ENCODE measurements around the gene IGSF22.

The IGSF22 gene

DNA sequence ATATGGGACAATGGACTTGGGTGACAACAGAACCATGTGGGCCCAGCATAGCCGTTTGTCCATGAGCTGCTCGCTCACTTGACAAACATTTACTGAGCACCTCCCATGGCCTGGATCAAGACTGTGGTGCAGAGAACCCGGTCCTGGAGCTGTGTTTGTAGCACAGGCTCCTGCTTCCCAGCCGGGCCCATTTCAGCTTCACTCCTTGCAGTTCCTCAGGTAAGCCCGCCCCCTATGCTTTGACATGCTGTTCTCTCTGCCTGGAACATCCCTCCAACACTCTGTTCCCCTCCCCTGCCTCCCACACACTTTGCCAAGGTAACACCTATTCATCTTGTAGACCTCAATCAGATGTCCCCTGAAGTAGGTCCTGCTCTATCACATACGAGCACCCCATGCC, 19.3 kb upstream of the IGSF22 start:
- Histone ChIP-seq H3K27me3 (no peaks in the 10 kb centered on the region), H3K4me1 (peaks cover 0 to 7% (median 0%) of the 10 kb centered on the region in 4 donors), H3K9me3 (no peaks in the 10 kb centered on the region), H3K4me3 (no peak overlapping the region), H3K36me3 (no peaks in the 10 kb centered on the region), H3K27ac (no peak overlapping the region)
- intact Hi-C loops (cut with DNase I; ENCODE audit: low total_unique reads) = no loop called here
- no peak for TF ChIP-seq CTCF (IDR thresholded peaks at IDR 0.05)
- no peak for DNase-seq

DNA sequence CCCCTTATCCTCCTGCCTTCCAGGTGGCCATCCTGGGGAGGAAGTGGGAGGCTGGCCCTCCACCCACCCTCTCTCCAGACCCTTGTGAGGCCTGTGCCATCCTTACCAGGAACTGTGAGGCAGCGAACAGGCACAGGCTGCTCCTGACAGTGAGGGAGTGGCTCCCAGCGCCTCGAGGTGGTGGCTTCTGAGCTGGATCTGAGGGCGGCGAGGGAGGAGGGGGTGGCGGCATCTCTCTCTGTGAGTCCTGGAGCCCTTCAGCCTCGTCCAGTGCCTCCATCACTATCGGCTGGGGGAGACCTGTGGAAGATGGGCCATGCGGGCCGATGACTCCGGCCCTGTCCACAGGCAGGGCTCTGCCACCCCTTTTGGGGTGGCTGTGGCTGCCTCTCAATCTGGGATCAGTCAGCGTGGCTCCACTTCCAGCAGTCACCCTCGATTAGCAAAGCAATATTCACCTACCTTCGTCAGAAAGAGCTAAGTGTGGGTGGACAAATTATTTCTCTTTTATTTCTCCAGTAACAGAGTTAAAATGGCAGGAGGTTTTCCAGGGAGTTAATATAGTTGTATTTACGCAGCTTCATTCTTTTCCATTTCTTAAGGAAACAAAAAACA, 18.0 kb upstream of the IGSF22 start:
- no peak for TF ChIP-seq CTCF (IDR thresholded peaks at IDR 0.05)
- H3K4me3 ChIP-seq = no peak overlapping the region
- H3K36me3 ChIP-seq = no peaks in the 10 kb centered on the region
- no peak for DNase-seq
- no peaks in the 10 kb centered on the region for H3K27me3 ChIP-seq
- intact Hi-C loops (cut with DNase I; ENCODE audit: low total_unique reads) = no loop called here
- H3K9me3 ChIP-seq = no peaks in the 10 kb centered on the region
- H3K27ac ChIP-seq = no peak overlapping the region
- H3K4me1 ChIP-seq = no peaks in the 10 kb centered on the region

DNA sequence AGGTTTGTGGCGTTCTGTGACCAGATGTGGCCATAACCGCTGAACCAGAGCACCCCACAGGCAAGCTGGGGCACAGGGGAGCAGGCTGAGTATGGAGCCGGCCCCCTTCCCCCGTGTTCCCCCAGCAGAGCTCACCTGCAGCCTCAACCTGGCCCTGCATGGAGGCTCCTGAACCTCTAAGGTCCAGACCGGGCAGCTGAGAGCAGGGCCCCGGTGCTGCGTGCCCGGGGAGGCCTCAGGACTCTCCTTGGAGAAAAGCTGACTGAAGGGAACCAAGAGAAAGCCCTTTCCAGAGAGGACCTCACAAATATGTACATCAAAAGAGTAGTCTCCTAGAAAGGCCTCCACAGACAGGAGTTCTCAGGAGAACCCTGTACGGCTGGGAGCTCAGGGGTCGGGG, 17.4 kb upstream of the IGSF22 start:
- intact Hi-C loops (cut with DNase I; ENCODE audit: low total_unique reads) = no loop called here
- DNase-seq = no peak
- Histone ChIP-seq H3K9me3 (no peaks in the 10 kb centered on the region), H3K4me3 (no peak overlapping the region), H3K27ac (no peak overlapping the region), H3K27me3 (no peaks in the 10 kb centered on the region), H3K36me3 (no peaks in the 10 kb centered on the region), H3K4me1 (no peaks in the 10 kb centered on the region)
- TF ChIP-seq CTCF (IDR thresholded peaks at IDR 0.05) = no peak

DNA sequence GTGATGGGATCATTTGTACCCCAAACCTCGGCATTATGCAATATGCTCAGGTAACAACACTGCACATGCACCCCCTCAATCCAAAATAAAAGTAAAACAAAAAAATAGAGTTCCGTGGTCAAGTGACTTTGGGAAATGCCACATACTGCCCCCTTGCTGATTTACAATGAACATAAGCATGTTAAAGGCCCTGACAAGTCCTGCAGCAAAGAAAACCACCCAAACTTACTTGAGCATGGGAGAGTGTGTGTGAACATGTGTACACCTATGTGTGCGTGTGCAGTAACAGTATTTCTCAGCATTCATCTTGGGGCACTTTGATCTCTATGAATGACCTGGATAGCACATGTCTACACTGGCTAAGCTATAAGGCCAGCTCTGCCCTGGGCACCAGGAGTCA, 15.8 kb upstream of the IGSF22 start:
- no peaks in the 10 kb centered on the region for H3K4me1 ChIP-seq
- H3K36me3 ChIP-seq = no peaks in the 10 kb centered on the region
- no peak overlapping the region for H3K4me3 ChIP-seq
- H3K9me3 ChIP-seq = no peaks in the 10 kb centered on the region
- H3K27me3 ChIP-seq = peaks cover 0 to 3% of the 10 kb centered on the region in 2 donors
- no peak for DNase-seq
- H3K27ac ChIP-seq = no peak overlapping the region
- TF ChIP-seq CTCF (IDR thresholded peaks at IDR 0.05) = no peak
- intact Hi-C loops (cut with DNase I; ENCODE audit: low total_unique reads) = no loop called here

- Histone ChIP-seq H3K4me1 (no peaks in the 10 kb centered on the region), H3K27ac (no peak overlapping the region), H3K27me3 (peaks cover 0 to 5% of the 10 kb centered on the region in 2 donors), H3K36me3 (no peaks in the 10 kb centered on the region), H3K9me3 (no peaks in the 10 kb centered on the region), H3K4me3 (no peak overlapping the region)
- no peak for TF ChIP-seq CTCF (IDR thresholded peaks at IDR 0.05)
- intact Hi-C loops (cut with DNase I; ENCODE audit: low total_unique reads) = no loop called here
- DNase-seq = no peak
Measured at GRCh38 chr11:18739685-18740084, 13.7 kb upstream of the IGSF22 start.

GRCh38 chr11:18737642-18738041, 11.7 kb upstream of the IGSF22 start:
- no peak overlapping the region for H3K27ac ChIP-seq
- no peaks in the 10 kb centered on the region for H3K9me3 ChIP-seq
- intact Hi-C loops (cut with DNase I; ENCODE audit: low total_unique reads) = no loop called here
- no peaks in the 10 kb centered on the region for H3K36me3 ChIP-seq
- no peak overlapping the region for H3K4me3 ChIP-seq
- TF ChIP-seq CTCF (IDR thresholded peaks at IDR 0.05) = no peak
- peaks cover 0 to 5% of the 10 kb centered on the region in 2 donors for H3K27me3 ChIP-seq
- no peak for DNase-seq
- H3K4me1 ChIP-seq = no peaks in the 10 kb centered on the region
